Fibroblast of gingiva (primary cell): ENCODE measurements around the gene CMTM5.
"Not testable (repeated sequence)": the region's sequence is repeated elsewhere in the genome, so short reads cannot be mapped to it uniquely, and the experiment has no call there.

ENCODE experiments used
- DNase-seq: peaks from one replicate; pipeline ENCODE4 v3.0.0-alpha.2; 2011; ENCODE audit warnings: low read depth

CMTM5 gene

GRCh38 chr14:23399136-23399535, 22.3 kb downstream of the CMTM5 start:
- no peak for DNase-seq

- DNase-seq = no peak
These were observed 22.7 kb downstream of the CMTM5 start for GRCh38 chr14:23399591-23399990.

GRCh38 chr14:23400496-23401149, 23.8 kb downstream of the CMTM5 start:
- DNase-seq = not testable (repeated sequence)

GRCh38 chr14:23401291-23401690, 24.4 kb downstream of the CMTM5 start:
- DNase-seq = no peak

GRCh38 chr14:23402296-23403138, 25.7 kb downstream of the CMTM5 start:
- no peak for DNase-seq

- DNase-seq = no peak
These were observed 26.2 kb downstream of the CMTM5 start for GRCh38 chr14:23403139-23403438.

- no peak for DNase-seq
These were observed 27.1 kb downstream of the CMTM5 start for GRCh38 chr14:23403908-23404307.

- no peak for DNase-seq
These were observed 27.6 kb downstream of the CMTM5 start for GRCh38 chr14:23404331-23404900.

GRCh38 chr14:23405096-23405495, 28.2 kb downstream of the CMTM5 start:
- no peak for DNase-seq

GRCh38 chr14:23405516-23406025, 28.7 kb downstream of the CMTM5 start:
- DNase-seq = no peak

- no peak for DNase-seq
These were observed 29.4 kb downstream of the CMTM5 start for GRCh38 chr14:23406244-23406643.

GRCh38 chr14:23406725-23407355, 30.0 kb downstream of the CMTM5 start:
- no peak for DNase-seq

- DNase-seq = no peak
These were observed 30.9 kb downstream of the CMTM5 start, which contains the start of gene MYH6 for GRCh38 chr14:23407516-23408306. TSS of gene MYH6 (minus strand) at chr14:23408273. CDS start at chr14:23407223, 1,050 bp downstream.

GRCh38 chr14:23408307-23408630, 31.4 kb downstream of the CMTM5 start:
- DNase-seq = no peak

GRCh38 chr14:23409475-23409874, 32.6 kb downstream of the CMTM5 start:
- no peak for DNase-seq

GRCh38 chr14:23409966-23410635, 33.3 kb downstream of the CMTM5 start:
- DNase-seq = no peak

- no peak for DNase-seq
These were observed 35.0 kb downstream of the CMTM5 start for GRCh38 chr14:23411563-23412525.

- no peak for DNase-seq
These were observed 36.8 kb downstream of the CMTM5 start for GRCh38 chr14:23413681-23414080.

GRCh38 chr14:23414254-23414653, 37.4 kb downstream of the CMTM5 start:
- DNase-seq = no peak
